HG03432 (cell line): Measurements from ENCODE around the gene ALG6.
A peak's percentile ranks its signal among the peaks of the same experiment; 100 is the strongest.

Source experiments
- ATAC-seq: cut with Tn5 transposase; IDR thresholded peaks from one replicate; pipeline ENCODE4 v1.9.1; 2021; ENCODE audit warnings: mild to moderate bottlenecking, moderate library complexity; ENCODE audit not compliant: unreplicated experiment

The ALG6 gene

DNA sequence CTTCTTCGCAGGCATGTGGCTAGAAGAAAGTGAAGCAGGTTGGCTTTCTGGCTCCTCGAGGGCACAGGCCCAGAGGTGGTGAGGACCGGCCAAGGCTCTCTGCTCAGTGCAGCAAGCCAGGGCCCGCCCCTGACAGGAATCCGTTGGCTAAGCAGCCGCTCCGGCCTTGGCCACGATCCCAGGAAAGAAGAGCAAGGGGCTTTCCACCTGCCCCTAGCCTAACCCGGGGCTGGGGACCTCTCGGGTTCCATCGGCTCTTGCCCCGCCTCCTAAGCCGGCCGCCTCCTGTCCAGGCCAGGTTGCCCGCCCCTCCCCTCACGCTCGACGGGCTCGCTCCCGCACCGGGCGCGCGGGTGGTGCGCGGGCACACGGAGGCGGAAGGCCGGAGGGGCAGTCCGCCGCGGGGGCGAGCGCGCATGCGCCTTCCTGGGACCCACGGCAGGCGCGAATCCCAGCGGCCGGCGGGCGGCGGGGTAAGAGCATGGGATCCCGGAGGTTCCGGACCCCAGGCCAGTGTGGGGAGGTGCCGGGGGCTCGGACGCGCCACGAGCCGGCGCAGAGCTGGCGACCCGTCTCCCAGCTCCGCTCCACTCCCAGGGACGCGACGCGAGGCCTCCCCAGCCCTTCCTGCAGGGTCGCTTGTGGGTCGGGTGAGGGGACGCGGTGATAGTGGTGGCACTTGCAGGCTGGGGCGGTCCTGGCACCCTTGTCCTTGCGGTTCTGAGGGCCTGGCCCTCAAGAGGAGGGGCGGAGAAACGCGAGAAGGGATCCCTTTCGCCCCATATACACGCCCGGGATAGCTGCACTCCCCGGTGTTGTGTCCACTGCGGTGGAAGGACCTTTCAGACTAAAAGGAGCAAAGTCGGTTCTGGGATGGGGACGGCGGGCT is at the start of gene ALG6:
ALG6 (plus strand) TSS at position 413 of the 889 bp plus-strand sequence. CDS start 3,351 bp downstream, outside the sequence.
- peak; percentile 96 for ATAC-seq

DNA sequence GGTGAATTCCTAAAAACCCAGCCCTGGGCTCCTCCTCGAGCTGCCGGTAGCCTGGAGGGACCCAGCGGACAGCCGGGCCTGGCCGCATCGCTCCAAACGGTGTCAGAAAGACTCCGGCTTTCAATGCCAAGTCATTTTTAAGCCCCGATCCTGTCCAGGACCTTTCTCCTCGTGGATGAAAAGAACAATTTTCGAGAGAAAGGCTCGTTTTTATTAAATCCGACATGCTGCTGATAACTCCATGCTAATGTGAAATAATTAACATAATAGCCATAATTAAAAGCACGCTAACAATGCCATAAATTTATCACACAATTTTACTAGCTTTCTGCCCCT is 49.6 kb upstream of the ALG6 start:
- ATAC-seq, result no peak

DNA sequence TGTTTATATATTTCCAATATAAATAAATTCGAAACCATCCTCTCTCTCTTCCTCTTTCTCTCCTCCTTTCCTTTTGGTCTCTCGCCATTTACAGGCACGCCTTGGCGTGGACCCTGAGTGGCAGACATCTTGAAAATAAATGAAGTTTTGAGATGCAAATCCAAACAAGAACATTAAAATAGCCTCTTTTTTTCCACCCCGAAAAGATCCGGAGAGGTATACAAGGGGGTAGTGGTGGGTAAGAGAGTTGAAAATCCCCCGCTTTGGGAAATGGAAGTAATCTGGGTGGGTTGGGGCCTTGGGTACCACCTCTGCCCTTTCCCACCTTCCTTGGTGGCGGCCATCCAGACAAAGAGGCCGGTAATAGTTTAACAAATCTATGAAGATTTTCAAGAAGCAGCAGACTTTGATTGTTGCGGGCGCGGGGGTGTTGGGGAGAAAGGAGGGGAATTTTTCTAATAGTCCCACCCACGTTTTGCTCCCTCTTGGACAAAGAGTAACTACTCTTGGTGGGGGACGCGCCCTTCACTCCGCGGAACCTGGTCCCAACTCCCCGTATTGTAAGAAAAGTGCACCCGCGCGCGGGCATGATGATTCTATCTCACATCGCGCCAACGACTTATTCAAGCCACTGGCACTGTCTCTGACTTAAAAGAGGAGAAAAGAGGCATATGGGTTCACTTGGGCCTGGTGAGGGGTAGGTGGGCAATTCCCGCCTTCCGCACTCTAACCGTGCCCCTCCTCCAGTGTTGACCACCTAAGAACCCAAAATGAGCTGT is 49.0 kb upstream of the ALG6 start:
- no peak for ATAC-seq

DNA sequence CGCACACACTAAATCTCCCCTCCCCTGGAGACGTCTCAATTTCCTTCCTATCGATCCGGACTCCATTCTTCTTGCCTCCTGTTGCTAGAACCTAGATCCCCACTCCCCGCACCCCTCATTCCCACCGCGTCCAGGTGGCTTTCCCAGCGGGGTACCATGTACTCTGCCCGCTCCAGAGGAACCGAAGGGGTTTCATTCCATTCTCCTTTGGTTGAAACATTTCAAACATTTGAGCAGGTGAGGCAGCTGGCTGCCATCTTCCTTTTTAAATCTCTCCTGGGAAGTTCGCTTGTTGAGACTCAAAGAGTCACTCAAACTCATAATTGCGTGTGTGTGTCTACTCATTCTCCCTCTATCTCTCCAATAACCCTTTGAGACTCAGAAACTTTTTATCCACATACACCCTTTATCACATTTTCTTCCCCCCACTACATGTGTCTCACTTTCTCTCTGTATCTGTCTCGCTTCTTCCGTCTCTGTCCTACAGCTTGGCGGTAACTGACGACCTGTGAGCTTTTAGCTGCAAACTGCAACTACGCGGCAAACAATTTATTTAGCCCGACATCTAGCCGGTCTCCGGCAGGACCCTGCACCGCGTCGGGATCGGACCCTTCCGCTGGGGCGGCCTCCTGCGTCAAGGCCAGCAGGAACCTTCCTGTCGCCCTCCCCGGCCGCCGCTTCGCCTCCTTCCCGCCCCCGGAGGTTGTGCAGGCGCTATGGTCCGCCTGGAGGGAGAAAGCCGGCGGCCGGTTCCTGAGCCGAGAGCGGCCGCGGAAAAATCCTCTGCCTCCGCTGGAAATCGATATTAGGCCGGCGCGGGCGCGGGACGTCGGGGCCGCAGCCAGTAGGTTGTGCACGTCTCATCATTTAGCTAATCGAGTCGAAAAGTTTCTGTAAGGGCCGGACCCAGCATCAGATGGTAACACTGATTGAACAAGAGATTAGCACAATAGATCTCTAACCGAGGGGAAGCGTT is 48.1 kb upstream of the ALG6 start:
- ATAC-seq, result no peak

DNA sequence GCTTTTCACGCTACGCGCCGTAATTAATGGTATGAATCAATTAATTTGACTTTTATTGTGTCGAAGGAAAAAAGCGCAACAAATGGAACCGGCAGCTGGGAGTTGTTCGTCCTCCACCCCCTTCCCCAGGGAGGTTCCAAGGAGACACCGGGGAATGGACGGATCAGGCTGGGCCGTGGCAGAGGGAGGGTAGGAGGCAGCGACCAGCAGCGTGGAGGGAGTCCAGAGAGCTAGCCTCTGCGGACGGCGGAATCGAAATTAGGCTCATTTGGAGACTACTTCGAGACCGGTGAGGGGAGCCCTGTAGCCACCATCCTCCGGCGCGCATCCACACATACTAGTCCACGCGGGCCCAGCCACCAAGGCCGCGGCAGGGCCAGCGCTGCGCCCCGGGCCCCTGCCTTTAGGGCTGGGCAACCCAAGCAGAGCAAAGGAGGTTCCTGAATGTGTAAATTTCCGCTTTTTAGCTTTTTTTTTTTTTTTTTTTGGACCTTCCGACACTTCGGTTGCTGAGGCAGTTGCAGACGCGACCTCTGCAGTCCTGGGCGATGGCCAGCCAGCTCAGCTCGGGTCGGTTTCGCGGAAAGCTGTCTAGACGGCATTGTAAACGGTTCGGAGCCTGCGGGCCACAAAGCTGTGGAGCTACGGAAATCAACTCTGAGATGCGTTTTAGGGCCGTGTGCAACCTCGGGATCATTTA is 47.3 kb upstream of the ALG6 start:
- ATAC-seq, result no peak

DNA sequence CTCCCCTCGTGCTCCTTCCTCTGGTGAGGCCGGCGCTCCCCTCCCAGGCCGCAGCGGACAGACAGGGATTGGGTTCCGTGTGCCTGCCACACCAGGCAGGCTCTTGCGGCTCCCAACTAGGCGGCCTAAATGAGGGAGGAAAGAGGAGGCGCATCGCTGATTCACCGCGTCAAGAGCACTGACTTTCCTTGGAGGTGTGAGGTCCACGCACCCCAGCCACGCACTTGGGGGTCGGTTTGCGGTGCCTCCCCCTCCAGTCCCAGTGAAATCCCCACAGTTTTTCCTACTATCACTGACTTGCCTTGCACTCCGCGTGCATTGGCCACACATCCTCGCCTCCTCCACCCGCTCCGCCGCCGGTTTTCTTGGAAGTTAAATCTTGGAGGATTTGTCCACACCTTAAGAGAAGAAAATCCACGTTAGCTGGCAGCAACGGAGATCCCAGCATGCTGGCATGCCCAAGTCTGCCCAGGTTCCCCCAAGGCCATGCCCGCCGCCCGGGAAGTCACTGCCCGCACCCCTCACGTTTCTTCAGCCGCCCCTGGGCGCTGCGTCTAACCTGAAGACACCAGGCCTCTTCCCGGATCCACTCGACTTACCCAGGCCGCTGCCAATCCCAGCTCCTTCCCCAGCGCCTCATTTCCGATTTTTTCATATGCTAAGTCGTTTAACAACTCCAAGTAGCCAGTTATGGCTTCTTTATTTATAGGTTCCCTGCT is 46.2 kb upstream of the ALG6 start:
- ATAC-seq, result no peak

DNA sequence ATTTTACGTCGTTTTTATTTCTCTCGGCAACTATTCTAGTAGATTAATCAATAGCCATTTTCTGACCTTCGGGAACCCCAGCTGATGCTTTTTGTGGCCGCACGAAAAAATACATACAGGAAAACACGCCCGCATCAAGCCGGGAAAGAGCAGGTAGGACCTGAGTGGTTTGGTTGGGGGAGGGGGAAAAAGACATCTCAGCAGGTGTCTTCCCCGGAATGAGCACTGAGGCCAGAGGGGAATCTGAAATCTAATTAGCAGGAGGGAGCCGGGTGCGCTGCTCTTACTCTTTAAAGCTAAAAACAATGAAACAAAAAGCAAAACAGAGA is 45.7 kb upstream of the ALG6 start:
- ATAC-seq, result no peak

DNA sequence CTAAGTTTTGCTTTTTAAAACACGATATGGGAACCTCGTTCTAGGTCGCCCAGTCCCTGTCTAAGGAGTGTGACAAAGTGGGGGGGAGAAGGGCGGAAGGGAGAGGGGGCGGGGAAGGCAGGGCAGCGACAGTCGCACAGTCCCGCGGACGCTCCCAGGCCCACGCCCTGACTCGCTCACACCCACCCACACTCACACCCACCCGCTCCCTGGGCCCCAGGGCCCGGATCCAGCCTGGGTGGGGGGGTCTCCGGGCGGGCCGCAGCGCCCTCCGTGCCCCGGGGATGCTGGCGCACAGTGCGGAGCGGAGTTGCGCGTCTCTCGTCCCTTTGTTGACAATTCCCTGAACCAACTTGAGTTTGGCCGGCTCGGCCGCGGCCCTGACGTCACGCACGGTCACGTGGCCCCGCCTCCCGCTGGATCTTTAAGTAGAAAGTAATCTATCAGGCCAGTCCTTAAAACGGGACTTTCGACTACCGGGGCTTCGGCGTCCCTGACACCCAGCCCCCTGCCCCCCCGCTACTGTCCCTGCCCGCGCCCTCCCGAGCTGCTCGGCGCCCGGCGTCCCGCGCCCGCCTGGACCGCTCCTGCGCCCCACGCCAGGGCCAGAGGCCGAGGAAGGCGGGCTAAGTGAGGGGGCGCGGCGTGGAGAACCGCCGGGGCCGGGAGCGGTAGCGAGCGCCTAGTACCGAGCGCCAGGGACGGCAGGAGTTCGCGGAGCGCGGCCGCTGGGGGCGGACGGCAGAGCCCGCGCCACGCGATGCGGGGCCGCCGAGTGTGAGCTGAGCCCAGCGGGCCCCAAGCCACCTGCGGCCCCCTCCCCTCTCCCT is 45.1 kb upstream of the ALG6 start, which contains the start of gene FOXD3:
FOXD3 (plus strand) TSS at position 454 of the 830 bp plus-strand sequence. CDS start 492 bp downstream, outside the sequence.
- peak; percentile 61 for ATAC-seq

DNA sequence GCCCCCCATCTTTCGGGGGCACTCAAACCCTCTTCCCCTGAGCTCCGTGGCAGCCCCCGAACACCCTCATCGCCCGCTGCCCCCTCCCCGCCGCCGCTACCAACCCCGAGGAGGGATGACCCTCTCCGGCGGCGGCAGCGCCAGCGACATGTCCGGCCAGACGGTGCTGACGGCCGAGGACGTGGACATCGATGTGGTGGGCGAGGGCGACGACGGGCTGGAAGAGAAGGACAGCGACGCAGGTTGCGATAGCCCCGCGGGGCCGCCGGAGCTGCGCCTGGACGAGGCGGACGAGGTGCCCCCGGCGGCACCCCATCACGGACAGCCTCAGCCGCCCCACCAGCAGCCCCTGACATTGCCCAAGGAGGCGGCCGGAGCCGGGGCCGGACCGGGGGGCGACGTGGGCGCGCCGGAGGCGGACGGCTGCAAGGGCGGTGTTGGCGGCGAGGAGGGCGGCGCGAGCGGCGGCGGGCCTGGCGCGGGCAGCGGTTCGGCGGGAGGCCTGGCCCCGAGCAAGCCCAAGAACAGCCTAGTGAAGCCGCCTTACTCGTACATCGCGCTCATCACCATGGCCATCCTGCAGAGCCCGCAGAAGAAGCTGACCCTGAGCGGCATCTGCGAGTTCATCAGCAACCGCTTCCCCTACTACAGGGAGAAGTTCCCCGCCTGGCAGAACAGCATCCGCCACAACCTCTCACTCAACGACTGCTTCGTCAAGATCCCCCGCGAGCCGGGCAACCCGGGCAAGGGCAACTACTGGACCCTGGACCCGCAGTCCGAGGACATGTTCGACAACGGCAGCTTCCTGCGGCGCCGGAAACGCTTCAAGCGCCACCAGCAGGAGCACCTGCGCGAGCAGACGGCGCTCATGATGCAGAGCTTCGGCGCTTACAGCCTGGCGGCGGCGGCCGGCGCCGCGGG is 44.2 kb upstream of the ALG6 start:
- ATAC-seq, result peak; percentile 26

DNA sequence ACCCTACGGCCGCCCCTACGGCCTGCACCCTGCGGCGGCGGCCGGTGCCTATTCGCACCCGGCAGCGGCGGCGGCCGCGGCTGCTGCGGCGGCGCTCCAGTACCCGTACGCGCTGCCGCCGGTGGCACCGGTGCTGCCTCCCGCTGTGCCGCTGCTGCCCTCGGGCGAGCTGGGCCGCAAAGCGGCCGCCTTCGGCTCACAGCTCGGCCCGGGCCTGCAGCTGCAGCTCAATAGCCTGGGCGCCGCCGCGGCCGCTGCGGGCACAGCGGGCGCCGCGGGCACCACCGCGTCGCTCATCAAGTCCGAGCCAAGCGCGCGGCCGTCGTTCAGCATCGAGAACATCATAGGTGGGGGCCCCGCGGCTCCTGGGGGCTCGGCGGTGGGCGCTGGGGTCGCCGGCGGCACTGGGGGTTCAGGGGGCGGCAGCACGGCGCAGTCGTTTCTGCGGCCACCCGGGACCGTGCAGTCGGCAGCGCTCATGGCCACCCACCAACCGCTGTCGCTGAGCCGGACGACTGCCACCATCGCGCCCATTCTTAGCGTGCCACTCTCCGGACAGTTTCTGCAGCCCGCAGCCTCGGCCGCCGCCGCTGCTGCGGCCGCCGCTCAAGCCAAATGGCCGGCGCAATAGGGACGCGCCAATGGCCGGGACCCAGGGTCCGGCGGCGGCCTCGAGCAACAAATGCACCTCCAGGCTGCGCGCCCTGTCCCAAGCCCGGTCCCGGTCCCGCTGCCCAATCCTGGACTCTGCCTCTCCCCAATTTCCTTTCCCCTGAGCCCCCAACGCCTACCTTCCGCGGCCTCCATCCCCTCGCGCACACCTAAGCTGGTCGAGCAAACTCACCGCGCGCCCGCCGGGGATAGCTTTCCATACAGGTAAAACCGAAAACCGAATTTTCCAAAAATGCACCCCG is 43.3 kb upstream of the ALG6 start:
- ATAC-seq, result no peak

DNA sequence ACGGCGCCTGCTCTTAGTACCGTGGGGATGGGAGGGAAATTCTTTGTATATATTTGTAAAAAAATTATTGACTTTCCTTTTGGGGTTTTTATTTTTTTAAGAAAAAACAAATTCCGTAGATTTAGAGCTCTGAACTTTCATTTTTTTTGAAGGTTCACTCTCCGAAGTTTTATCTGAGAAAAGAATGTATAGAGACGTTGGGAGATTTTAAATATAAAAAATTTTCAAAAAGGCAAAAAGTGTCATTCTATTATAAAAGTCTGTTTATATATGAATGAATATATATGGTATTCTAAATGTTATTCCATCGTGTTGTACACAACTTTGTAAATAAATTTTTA is 42.7 kb upstream of the ALG6 start:
- ATAC-seq, result no peak

DNA sequence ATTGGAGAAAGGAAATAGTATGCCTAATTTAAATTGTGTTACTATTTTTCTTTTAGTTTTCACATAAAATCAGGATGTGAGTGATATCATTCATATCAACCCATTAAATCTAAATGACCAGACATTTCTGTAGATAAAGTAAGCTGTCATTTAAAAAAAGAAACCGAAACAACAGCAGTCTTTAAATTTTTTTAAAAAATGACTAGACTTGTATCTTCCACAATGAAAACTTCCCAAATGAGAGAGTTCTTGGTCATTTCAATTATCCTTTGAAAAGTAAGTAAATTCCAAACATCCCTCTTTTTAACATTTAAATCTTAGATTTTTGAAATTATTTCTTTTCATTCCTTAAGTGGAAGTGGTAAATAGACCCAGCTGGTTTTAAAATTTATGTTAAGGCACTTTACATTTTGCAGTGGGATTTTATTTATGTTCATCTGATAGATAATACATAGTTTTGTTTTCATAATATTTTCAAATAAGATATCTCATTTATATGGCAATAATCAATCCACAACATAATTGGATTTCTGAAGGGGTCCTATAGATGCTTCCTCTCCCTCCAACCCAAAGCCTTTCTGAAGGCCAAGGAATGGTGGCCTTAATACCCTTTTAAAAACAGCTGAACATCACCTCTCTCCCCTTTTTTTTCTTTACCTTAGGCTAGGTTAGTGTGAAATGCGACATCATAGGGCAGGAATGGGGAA is 42.0 kb upstream of the ALG6 start:
- ATAC-seq, result no peak

DNA sequence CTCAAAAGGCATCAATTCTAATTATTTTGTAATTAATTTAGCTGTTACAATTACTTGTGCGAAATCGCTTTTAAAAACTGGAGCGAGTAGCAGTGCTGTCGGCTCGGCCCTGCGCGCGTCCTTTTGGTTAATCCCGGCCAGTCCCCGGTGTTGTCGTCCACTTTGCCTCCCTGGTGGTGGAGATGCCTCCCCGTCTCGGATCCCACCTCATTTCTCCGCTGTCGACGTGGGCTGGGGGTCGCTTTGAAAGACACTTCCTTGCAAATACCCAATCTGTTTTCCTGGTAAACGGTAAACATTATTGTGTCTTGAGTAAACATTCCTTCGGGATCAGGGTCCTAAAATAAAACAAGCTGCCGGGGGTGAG is 41.3 kb upstream of the ALG6 start:
- ATAC-seq, result no peak

DNA sequence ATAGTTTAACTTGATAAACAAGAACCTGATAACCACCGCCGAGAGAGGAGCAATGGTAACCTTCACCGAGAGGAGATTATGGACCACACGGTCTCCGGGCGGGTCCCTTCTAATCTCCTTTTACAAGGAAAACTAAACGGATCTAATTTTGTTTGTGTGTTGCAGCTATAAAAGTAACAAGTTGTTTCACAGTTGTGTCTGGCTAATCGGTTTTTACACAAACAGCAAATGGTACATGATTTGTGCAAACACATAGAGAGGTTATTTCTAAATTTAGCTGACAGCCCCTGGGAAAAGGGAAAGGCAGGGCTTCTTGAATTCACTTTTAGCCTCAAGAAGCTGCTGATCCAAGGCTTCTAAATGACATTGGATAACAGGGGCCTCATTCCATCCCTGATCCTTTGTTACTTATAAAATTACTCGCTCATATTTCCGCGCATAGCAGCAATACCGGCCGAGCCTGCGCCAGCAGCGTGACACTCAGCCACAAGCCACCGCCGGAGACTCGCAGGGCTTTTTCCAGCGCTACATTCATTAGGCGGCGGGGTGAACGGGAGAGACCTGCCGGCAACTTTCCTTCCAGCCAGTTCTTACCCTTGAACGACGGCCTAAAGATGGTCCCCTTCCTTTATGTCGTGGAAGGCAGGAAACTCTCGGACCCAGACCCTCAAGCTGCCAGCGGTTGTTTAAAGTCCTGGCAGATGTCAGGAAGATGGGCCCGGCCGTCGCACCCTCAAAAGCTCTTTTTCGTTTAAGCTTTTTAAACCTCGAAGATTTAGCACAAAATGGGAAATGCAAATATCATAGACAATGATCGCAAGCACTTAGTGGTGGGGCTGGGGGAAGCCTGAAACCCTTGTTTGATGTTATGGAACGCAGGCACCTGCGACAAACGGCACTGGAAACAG is 40.7 kb upstream of the ALG6 start:
- ATAC-seq, result no peak

DNA sequence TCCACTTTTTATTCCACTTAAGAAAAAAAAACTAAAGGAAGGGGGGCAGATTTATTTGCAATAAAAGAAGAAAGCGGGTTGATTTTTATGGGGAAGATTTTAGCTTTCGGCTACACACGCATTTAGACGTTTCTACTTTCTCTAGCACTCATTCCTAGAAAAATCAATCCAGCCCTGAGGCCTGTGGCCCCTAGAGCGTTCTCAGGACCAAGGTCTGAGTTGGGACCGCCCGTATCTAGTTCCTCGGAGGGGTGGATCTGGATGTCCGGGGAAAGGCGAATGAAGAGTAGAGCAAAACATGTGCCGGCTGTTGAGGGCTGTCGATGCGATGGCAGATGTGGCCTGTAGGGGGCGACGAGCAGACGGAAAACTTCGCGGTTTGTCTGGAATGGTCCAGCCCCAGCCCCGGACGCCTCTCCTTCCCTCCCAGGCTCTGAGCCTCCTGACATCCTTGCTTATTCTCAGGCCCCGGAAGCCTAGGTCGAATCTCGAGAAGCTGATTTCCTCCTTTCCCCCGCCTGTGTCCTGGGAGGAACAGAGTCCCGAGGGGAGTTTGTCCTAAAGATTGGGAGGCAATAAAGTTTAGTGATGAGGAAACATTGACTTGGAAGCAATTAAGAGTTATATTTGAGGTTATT is 39.9 kb upstream of the ALG6 start:
- ATAC-seq, result peak; percentile 55
